GM21515 (cell line): ENCODE data around the gene GNAL.

Experiments used
- ATAC-seq: cut with Tn5 transposase; IDR thresholded peaks from one replicate; pipeline ENCODE4 v1.9.1; 2021; ENCODE audit not compliant: unreplicated experiment

The GNAL gene

GRCh38 chr18:11719621-11720020, 30.6 kb downstream of the GNAL start:
- ATAC-seq = no peak

DNA sequence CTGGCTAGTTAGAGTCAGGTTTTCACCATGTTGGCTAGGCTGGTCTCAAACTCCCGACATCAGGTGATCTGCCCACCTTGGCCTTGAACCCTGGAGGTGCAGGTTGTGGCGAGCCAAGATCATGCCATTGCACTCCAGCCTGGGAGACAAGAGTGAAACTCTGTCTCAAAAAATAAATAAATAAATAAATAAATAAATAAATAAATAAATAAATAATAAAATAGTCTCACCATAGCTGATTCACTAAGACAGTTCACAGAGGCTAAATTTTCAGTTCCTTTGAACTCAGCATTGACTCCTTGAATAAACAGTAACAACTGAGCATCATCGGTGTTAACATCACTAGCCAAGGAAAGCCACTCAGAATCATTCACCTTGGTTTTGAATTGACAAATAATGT, 32.7 kb downstream of the GNAL start:
- ATAC-seq = no peak

DNA sequence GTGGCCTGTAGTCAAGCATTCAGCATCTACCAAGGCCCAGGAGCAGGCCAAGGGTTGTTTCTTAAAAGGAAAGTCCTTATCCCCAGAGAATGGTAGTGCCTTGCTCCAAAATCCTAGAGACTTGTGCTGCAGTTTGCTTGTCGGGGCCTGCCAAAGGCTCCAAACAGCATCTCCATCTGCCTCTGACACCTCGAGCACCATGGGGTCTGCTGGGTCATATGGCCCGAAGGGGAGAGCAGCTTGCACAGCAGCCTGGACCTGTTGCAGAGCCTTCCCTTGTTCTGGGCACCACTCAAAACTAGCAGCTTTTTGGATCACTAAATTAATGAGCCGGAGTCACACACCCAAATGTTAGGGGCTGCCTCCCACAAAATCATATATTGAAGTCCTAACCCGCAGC, 35.7 kb downstream of the GNAL start:
- no peak for ATAC-seq

DNA sequence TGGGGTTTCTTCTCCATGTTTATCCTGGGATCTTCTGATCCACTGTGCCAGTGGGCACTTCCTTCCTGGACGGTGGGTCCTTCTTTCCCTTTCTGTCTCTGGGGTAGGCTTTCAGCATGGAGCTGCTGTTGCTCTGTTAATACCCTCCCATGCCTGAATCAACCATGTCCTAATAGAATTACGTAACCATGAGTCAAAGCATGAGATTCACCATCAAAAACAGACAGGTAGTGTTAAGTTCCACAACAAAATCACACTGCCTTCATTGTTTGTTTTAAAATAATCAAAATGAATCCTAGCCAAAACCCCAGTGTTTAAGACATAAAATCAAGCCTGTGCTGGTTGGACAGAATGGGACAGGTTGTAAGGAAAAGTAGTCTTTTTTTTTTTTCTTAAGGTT, 37.5 kb downstream of the GNAL start:
- no peak for ATAC-seq

- ATAC-seq = no peak
Measured at GRCh38 chr18:11728249-11728648, 39.2 kb downstream of the GNAL start.

- ATAC-seq = no peak
Measured at GRCh38 chr18:11729556-11729955, 40.5 kb downstream of the GNAL start.

DNA sequence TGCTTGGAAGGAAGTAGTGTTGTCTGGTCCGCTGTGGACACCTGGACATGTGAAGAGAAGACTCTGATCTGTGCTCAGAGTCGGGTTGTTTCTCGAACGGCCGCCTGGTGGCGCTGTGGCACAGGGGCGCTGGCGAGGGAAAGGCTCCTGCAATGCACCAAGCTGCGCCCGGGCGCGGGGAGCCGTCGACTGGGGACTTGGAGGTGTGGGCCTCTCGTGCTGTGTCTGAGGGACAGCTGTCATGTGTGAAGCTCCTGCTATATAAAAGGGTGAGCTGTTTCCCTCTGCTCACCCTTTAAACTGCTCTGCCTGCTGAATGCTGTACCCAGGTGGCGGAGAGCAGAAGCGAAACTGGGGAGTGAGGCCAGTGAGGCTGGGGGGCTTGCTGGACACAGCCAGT, 44.0 kb downstream of the GNAL start:
- no peak for ATAC-seq

DNA sequence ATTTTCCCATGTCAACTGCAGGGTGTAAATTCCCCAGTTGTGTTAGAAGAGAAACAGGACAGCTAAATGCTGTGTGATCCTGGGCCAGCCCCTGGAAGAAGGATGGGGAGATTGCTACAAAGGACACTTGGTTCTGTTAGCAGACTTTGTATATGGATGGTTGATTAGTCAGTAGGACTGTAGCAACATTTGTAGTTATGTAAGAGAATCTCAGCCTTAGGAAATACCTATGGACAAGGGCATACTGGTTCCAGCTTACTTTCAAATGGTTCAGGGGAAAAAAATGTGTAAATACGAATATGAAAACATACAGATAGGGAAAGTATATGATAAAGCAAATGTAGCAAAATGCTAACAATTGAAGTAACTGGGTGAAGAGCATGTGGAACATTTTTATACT, 47.6 kb downstream of the GNAL start:
- ATAC-seq = no peak

GRCh38 chr18:11739893-11740292, 50.8 kb downstream of the GNAL start:
- ATAC-seq = no peak

GRCh38 chr18:11740461-11740860, 51.4 kb downstream of the GNAL start:
- no peak for ATAC-seq

- ATAC-seq = no peak
Measured at GRCh38 chr18:11741505-11742145, 52.6 kb downstream of the GNAL start.

DNA sequence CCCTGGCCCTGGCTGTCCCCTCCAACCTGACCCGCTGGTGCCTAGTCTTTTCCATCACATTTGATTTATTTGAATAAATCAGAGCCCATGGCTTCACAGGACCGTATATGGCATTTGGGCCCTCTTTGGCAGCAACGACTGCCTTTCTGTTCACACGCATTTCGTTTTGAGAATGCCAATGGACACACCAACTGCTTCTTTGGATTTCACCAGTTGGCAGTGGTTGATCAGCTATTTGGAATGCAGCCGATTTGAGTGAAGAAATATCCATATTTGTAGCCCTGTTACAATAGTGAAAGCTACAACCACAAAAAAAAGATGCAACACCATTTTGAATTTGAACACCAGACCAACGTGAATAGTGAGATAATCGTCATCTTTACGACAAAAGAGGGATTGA, 56.5 kb downstream of the GNAL start:
- ATAC-seq = no peak

DNA sequence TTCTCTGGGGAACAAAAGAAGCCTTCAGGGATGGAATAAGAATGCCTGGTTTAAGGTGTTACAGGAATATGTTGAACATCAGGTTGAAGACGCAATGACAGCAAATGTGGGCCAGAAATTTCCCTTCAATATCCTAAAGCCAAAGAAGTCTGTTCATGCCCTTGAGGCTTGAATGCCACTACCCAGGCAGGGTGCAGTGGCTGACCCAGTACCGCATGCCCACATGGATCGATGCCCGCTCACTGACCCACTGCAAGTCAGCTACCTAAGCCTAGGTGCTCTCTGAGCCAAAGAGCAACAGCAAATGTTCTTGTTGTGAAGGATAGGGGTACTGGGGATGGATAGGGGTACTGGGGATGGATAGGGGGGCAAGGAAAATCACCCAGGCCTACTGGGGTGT, 58.2 kb downstream of the GNAL start:
- no peak for ATAC-seq

GRCh38 chr18:11747731-11748130, 58.7 kb downstream of the GNAL start:
- no peak for ATAC-seq

DNA sequence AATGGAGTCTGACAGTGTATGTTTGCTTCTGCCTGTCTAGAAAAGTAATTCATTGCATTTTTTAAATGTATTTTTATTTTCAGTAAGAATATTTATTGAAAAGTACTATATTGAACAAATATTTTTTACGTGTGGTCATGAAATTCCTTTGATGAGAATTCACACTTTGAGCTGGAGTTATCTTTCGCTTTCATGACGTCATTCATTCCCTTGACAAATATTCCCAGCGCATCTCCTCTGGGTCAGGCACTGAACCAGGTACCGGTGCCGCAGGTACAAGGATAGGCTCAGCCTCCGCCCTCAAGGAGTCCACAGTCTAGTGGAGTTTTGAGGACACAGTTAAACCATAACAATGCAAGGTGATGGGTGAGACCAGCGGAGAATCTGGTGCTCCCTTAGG, 60.2 kb downstream of the GNAL start:
- ATAC-seq = no peak

DNA sequence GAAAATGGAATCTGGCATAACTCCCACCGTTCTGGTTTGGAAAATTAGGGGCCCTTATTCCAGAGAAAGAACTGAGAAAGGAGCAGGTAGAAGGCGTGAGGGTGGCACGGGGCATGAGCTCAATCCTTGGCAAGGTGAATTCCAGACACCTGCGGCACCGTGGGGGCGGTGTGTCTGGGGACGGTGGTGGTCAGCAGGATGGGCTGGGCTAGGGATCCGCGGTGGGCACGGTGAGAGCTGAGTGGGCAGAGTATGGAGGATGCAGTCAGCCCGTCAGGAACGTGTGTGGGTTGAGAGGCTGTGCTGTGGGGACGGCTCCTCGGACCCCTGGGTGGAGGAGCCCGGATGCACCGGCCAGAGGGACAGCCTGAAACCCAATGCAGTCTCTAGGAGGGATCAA, 61.1 kb downstream of the GNAL start:
- no peak for ATAC-seq

DNA sequence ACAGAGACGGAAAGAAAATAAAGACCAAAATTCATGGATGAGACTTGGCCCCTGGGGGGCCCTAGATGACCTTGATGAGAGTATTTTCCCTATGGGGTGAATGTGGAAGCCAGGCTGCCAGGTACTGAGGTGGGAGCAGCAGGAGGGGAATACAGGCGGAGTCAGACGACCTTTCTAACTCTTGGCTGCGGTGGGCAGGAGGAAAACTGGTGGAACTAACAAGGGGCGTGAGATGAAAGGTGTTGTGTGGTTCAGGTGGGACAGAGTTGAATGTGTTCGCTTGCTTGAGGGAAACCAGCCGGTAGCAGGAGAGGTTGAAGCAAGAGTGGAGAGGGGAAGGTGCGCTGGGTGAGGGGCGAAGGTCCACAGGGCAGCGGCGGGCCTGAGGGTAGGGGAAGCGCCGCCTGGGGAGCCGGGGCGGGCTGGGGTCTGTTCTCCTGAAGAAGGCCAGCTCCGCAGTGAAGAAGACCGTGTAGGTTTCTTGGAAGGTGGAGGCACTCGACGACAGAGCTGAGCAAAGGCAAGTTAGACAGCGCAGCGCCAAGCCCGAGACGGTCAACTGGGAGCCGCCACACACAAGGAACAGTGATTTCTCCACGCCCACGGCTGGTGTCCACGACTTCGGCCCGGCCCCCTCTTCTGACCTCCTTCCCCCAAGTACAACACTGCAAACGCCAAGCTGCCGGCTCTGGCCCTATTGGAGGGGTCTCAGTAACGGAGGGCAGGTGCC, 61.7 kb downstream of the GNAL start:
- ATAC-seq = no peak

DNA sequence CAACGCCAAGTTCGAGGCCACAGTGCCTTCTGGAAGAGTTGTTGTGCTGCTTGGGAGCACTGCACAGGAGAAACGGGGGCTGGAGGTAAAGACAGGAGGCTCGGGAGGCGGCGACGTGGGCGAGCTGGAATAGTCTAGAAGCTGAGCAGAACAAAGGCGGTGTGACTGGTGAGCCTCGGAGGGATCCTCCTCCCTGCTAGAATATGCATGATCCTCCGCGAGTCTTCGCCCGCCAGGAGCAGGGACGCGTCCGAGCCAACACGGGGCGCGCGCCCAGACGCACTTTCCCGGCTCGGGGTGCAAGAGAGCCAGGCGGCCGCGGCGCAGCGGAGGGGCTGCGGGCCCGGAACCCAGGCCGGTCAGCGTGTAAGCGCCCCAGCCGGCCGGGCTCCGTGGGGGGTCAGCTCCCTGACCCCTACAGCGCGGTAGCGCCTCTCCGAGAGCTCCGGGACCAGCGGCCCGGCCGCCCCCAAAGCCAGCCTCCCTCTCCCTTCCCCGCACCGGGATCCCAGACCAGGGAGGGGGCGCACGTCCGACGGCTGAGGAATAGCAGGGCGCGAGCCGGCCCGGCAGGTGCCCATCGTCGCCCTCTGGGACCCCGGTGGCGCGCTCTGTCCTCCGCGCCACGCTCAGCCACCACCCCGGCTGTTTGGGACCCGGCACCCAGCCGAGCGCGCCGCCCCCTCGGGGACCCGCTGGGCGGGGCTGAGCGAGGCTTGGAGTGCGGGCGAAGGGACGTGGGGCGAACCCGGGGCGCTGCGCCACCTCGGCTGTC, 62.5 kb downstream of the GNAL start:
- ATAC-seq = no peak

DNA sequence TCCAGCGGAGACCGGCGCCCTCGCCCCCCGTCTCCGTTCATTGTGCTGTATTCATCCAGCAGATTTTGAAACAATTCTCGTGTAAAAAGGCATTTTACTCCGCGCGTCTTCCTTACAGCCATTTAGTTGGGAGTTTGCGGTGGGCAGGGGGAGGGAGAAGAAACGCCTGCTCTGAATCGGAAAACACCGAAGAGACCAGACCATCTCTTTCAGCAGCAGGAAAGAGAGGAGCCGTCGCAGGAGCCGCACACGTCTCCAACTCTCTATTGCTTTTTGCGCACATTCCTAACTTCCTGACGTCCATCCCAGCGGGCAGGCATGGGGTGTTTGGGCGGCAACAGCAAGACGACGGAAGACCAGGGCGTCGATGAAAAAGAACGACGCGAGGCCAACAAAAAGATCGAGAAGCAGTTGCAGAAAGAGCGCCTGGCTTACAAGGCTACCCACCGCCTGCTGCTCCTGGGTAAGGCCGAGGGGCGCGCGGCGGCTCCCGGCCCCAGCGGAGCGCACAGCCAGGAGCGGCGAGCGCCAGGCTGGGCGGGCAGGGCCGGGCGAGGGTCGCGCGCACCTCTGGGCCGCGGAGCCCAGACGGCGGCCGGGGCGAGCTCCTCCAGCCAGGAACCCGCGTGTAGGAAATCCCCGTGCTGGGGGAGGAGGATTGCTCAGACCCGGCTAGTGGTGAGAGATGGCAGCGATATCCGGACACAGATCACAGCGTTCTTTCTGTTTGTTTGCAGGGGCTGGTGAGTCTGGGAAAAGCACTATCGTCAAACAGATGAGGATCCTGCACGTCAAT, 63.2 kb downstream of the GNAL start:
- no peak for ATAC-seq

DNA sequence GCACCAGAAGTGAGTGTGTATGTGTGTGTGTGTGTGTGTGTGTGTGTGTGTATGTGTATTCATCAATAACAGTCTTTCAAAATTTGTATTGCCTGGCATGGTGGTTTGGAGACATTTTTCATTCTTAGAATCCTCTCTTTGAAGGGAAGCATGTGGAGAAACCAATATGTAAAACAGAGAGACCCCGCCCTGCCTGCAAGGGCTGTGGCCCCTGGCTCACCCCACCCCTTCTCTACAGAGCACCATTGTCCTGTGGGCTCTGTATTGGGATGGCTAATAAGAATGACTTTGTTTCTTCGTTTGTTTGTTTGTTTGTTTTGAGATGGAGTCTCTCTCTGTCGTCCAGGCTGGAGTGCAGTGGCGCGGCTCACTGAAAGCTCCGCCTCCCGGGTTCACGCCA, 65.9 kb downstream of the GNAL start:
- ATAC-seq = no peak

- no peak for ATAC-seq
Measured at GRCh38 chr18:11757084-11757590, 68.1 kb downstream of the GNAL start.
